ENCODE data around the gene MANEAL. TPM values are rescaled to one million over a fixed set of nuclear protein-coding genes. Genes with fewer than 3 reads are reported as not detected.

Gene MANEAL
- total RNA-seq, 1 experiment from 2014 or later = 22.7 TPM

DNA sequence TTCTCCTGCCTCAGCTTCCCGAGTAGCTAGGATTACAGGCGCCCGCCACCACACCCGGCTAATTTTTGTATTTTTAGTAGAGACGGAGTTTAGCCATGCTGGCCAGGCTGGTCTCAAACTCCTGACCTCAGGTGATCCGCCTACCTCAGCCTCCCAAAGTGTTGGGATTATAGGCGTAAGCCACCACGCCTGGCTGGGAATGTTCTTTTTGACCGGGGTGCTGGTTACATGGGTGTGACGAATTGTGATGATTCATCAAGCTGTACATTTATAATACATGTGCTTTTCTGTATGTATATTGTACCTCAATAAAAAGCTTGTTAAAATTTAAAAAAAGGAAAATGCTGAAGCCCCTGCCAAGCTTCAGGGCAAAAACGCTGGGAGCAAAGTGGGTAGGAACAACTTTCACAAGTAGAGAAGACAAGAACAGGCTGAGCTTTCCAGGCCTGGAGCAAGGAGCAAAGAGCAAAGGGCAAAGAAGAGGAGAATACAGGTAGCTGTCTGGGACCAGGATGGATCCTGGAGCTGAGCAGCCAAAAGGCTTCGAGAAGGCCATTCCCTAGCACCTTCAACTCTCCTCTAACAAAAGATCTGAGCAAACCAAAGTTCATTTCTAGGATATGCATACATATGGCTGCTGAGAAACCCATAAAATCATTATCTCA lies 34.9 kb downstream of the MANEAL start:
- H3K56ac ChIP-seq (ENCODE audit: insufficient read length, low read depth, low read length) = no peak overlapping the region
- no peak overlapping the region for H2BK120ac ChIP-seq (ENCODE audit: low read depth, low read length, poor library complexity, severe bottlenecking)
- H3K36me3 Mint-ChIP-seq (ENCODE audit: insufficient read depth in 1 of 3, low read depth in 3 of 3) = peaks cover 5 to 40% (median 24%) of the 10 kb centered on the region in 3 experiments; a peak in 6 of 7 replicates
- no peak overlapping the region for H2AFZ ChIP-seq (ENCODE audit: low read length)
- no peak overlapping the region for H4K91ac ChIP-seq (ENCODE audit: insufficient read length, low read depth, low read length)
- no peaks in the 10 kb centered on the region for H3K27me3 ChIP-seq (ENCODE audit: insufficient read depth, low read length)
- no peak overlapping the region for H4K5ac ChIP-seq (ENCODE audit: insufficient read length, low read depth, low read length)
- no peaks in the 10 kb centered on the region for H3K27me3 Mint-ChIP-seq (ENCODE audit: low read depth)
- no peaks in the 10 kb centered on the region for H4K20me1 ChIP-seq (ENCODE audit: control insufficient read depth, insufficient read depth, insufficient read length)
- H3K4me1 ChIP-seq (ENCODE audit: insufficient read depth, low read length) = no peaks in the 10 kb centered on the region
- no peak overlapping the region for H3K18ac ChIP-seq (ENCODE audit: insufficient read length, low read depth, low read length)
- no peak overlapping the region for H3K14ac ChIP-seq (ENCODE audit: insufficient read depth, low read length)
- no peak overlapping the region for H2AK5ac ChIP-seq (ENCODE audit: insufficient read length, low read length)
- no peak overlapping the region for H2BK5ac ChIP-seq (ENCODE audit: insufficient read length, low read length)
- H3K23ac ChIP-seq (ENCODE audit: insufficient read length, low read depth, low read length) = no peak overlapping the region
- H3K79me1 ChIP-seq (ENCODE audit: insufficient read depth, low read depth, low read length, poor library complexity, severe bottlenecking) = no peaks in the 10 kb centered on the region
- DNase-seq = no peak
- H2BK15ac ChIP-seq (ENCODE audit: low read depth, low read length) = no peak overlapping the region
- no peak overlapping the region for H4K8ac ChIP-seq (replicated peaks; ENCODE audit: insufficient read length, low read depth, low read length)
- no peak overlapping the region for H3K4me2 ChIP-seq (ENCODE audit: insufficient read depth, insufficient read length, low read length)
- no CpG with 5 or more reads among the region's 12 CpGs for WGBS (ENCODE audit: extremely low coverage, insufficient read length, low lambda C conversion rate)
- H3K9me3 ChIP-seq (ENCODE audit: control insufficient read depth, low read depth, low read length) = no peaks in the 10 kb centered on the region
- no peak overlapping the region for H3K9ac ChIP-seq (ENCODE audit: extremely low read depth, insufficient read length, low read length)
- H3K9me3 Mint-ChIP-seq = no peaks in the 10 kb centered on the region
- no peak overlapping the region for H2BK12ac ChIP-seq (ENCODE audit: insufficient read length, low read depth, low read length)
- no peak overlapping the region for H3K4ac ChIP-seq (ENCODE audit: low read depth, low read length)
- no peak overlapping the region for H3K27ac ChIP-seq (ENCODE audit: insufficient read length, low read depth, low read length)
- no peak overlapping the region; a peak in 1 of 7 replicates for H3K27ac Mint-ChIP-seq
- no peak overlapping the region for H2BK20ac ChIP-seq (ENCODE audit: low read depth, low read length, poor library complexity, severe bottlenecking)
- H3K79me2 ChIP-seq (ENCODE audit: insufficient read depth, low read length) = no peaks in the 10 kb centered on the region
- no peak overlapping the region for H3T11ph ChIP-seq (ENCODE audit: low read length)
- no peaks in the 10 kb centered on the region for H3K4me1 Mint-ChIP-seq
- H3K4me3 Mint-ChIP-seq = no peak overlapping the region
- TF ChIP-seq, protein P1, sequence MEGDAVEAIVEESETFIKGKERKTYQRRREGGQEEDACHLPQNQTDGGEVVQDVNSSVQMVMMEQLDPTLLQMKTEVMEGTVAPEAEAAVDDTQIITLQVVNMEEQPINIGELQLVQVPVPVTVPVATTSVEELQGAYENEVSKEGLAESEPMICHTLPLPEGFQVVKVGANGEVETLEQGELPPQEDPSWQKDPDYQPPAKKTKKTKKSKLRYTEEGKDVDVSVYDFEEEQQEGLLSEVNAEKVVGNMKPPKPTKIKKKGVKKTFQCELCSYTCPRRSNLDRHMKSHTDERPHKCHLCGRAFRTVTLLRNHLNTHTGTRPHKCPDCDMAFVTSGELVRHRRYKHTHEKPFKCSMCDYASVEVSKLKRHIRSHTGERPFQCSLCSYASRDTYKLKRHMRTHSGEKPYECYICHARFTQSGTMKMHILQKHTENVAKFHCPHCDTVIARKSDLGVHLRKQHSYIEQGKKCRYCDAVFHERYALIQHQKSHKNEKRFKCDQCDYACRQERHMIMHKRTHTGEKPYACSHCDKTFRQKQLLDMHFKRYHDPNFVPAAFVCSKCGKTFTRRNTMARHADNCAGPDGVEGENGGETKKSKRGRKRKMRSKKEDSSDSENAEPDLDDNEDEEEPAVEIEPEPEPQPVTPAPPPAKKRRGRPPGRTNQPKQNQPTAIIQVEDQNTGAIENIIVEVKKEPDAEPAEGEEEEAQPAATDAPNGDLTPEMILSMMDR (conservative IDR thresholded peaks at IDR 0.05) = no peak
- H3K23me2 ChIP-seq (ENCODE audit: insufficient read length, low read depth, low read length, poor library complexity, severe bottlenecking) = no peaks in the 10 kb centered on the region
